Stimulated activated CD8-positive, alpha-beta memory T cell treated with anti-CD3 and anti-CD28 coated beads, Interleukin-2, amount 100 ng/mL, for 48 hours (primary cell): ENCODE data around the gene TRPC1.
"Not testable (repeated sequence)": the region's sequence is repeated elsewhere in the genome, so short reads cannot be mapped to it uniquely, and the experiment has no call there.

Source experiments
- DNase-seq, 2 donors: peaks; one replicate each; pipeline ENCODE4 v3.0.0-alpha.2; 2020; ENCODE audit warnings: low read depth in 2 of 2

TRPC1 gene

DNA sequence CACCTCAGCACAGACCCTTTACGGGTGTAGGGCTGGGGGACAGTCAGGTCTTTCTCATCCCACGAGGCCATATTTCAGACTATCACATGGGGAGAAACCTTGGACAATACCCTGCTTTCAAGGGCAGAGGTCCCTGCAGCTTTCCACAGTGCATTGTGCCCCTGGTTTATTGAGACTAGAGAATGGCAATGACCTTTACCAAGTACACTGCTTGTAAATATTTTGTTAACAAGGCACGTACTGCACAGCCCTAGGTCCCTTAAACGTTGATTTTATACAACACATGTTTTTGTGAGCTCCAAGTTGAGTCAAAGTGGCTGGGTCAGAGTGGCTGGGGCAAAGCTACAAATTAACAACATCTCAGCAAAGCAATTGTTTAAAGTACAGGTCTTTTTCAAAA is 28.8 kb downstream of the TRPC1 start:
- not testable (repeated sequence) for DNase-seq

- no peak for DNase-seq
Observed at GRCh38 chr3:142754494-142754893, 30.7 kb downstream of the TRPC1 start.

GRCh38 chr3:142768338-142768737 is 44.5 kb downstream of the TRPC1 start:
- DNase-seq = no peak

DNA sequence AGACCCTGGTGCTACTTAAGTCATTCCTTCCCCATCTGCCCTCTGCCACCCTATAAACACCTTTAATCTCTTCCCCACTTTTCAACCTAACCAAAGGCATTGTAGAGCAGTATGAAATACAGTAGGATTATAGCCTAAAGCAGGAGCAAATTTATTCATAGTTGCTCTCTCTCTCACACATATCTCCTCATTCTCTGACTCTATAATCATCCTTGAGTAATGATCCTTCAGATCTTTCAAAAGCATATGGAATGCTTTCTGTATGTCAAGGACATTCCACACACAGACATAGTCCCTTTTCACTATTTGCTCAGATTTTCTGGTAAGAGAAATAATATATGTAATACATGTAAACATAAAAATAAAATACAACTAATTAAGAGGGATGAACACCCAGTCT is 54.1 kb downstream of the TRPC1 start:
- no peak for DNase-seq

DNA sequence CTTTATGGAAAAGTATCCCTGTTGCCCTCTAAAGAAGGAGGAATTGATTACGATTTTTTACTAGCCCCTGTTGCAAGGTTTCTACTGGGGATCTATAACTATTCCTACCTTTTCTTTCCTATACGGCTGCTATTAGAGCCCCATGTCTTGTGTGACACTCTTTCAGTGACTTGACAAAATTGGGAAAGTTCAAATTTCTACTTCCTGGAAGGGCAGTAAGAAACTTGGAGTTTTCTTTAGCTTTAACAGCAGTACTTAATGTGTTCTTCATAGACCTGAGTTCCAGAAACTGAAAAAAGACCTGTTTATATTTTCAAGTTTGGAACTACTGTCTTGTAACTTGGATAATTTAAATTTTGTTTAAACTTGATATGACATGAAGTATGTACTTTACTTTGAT is 54.7 kb downstream of the TRPC1 start:
- DNase-seq = no peak

DNA sequence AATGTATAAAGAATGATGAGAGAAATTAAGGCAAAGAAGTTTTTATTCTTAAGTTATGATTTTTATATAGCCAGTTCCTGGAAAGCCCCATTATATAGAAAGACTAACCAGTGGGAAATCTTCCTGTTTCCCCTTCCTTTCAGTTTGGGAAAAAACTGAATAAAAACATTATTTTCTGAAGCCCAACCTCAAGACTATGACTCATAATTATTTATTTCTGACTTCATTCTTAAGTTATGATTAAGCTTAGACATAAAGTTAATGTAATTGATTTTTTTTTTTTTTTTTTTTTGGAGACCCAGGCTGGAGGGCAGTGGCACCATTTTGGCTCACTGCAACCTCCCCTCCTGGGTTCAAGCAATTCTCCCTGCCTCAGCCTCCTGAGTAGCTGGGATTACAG is 55.8 kb downstream of the TRPC1 start:
- no peak for DNase-seq

DNA sequence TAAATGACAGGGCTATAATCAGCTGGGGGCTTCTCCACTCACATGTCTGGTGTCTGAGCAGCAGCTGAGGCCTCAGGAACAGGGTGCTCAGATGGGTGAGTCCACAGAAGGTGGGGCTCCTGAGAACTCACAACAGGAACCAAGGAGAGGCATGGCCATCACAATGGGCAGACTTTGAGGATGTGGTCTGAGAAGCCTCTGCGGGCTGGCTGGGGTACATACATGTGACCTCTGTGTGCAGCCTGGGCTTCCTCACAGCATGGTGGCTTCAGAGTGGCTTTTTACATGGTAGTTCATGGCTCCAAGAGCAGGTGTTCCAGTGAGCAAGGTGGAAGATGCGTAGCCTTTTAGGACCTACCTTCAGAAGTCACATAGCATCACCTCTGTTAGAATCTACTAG is 58.8 kb downstream of the TRPC1 start:
- no peak for DNase-seq

GRCh38 chr3:142784228-142784627 is 60.4 kb downstream of the TRPC1 start:
- no peak for DNase-seq

- DNase-seq = no peak
Observed at GRCh38 chr3:142785996-142786395, 62.2 kb downstream of the TRPC1 start.

DNA sequence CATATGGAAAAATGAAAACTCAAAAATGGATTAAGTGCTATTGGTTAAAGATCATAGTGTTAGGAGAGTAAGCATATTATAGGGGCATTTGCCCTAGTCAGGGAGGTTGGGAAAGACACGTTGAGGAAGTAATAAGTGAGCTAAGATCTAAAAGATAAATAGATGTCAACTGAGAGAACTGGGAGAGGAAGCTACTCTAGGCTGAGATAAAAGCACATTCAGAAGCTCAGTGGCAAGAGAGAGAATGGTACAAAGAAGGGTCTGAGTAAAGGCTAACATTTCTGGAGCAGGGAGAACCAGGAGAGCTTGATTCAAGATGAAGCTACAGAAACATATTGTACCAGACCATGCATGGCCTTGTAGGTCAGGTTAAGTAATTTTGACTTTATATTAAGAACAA is 63.9 kb downstream of the TRPC1 start:
- no peak for DNase-seq

GRCh38 chr3:142794508-142794907 is 70.7 kb downstream of the TRPC1 start:
- DNase-seq = no peak

DNA sequence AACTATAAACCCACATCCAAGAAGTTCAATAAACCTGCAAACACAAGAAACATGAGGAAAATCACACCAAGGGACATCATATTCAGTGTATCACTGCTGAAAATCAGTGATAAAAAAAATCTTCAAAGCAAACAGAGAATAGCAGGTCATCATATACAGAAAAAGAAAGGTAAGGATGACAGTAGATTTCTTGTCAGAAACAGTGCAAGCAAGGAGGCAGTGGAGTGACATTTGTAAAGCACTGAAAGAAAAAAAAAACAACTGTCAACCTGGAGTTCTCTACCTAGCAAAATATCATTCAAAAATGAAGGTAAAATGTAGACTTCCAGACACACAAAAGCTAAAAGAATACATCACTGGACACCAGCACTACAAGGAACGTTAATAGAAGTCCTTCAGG is 71.5 kb downstream of the TRPC1 start:
- no peak for DNase-seq

- no peak for DNase-seq
Observed at GRCh38 chr3:142796823-142797222, 73.0 kb downstream of the TRPC1 start.

GRCh38 chr3:142801746-142802145 is 77.9 kb downstream of the TRPC1 start:
- no peak for DNase-seq

GRCh38 chr3:142802891-142803290 is 79.1 kb downstream of the TRPC1 start:
- DNase-seq = no peak

GRCh38 chr3:142808103-142808917 is 84.5 kb downstream of the TRPC1 start:
- DNase-seq = no peak

- DNase-seq = no peak
Observed at GRCh38 chr3:142809259-142809658, 85.4 kb downstream of the TRPC1 start.

DNA sequence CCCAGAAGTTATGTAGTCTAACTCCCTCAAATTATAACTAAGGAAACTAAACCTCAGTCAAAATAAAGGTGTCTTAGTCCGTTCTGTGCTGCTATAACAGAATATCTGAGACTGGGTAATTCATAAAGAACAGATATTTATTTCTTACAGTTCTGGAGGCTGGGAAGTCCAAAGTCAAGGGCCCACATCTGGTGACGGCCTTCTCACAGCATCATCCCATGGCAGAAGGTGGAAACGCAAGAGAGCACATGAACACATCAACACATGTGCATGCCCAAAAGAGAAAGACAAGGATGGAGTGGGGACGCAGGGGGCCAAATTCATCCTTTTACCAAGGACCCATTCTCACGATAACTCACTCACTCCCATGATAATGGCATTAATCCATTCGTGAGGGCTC is 92.0 kb downstream of the TRPC1 start:
- no peak for DNase-seq

DNA sequence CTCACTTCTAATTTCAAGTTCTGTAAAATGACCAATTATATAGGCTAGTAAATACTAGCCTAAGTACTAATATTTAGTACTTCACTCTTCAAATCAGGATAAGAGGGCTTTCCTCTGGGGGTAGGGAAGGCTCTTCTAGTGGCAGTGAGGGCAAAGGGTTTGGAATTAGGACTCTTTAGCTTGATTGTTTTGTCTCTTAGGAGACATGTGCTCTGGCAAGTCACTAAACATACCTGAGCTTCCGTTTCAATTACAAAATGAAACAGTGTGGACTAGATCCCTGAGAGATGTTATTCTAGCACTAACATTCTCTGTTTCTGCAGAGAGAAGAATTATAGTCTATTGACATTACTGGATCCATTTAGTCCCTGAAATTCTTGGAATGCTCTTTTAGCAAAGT is 93.5 kb downstream of the TRPC1 start:
- no peak for DNase-seq

- DNase-seq = no peak
Observed at GRCh38 chr3:142817897-142818296, 94.1 kb downstream of the TRPC1 start.

GRCh38 chr3:142818651-142819050 is 94.8 kb downstream of the TRPC1 start:
- no peak for DNase-seq

DNA sequence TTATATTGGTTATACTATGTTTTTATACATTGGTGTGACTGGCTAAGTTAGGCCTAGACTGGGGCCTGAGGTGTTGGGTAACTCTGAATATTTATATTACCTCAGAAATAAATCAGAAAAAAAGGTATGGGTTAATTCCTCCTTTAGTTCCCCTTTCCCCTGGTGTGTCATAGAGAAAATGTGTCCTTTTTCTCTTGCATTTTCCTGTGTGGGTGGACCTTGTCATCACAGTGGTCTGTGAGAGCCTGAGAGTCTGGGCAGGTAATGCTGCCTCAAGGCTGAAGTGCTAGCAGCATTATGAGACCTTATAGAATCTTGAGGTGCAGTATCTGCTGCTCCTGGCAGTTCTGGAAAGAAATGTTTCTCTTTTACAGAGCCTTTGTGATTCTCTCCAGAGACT is 95.3 kb downstream of the TRPC1 start:
- no peak for DNase-seq

DNA sequence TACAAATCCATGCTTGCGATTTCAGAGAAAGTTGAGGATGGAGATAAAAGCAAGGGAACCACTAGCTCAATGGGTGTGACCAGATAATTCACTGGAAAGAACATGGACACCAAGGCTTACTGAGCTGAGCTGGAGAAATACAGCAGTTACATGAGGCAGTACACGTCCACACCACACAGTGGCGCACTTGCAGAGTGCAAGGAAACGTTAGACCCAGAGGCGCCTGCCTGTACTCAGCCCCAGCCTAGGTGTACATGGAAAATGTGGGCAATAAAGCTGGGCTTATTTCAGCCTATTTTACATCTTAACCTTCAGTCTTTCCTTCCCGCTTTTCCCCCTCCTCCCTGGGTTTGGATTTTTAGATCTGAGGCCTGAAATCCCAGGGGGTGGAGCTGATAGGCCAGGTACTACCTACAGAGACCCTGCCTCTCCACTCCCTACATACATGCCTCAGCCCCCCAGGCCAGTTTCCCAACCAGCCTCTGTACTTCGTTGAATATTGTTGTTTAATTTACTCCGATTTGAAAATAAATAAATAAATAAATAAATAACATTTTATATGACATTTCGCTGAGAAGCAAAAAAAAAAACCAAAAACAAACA is 105.0 kb downstream of the TRPC1 start:
- DNase-seq = peak; percentile 47 to 61

DNA sequence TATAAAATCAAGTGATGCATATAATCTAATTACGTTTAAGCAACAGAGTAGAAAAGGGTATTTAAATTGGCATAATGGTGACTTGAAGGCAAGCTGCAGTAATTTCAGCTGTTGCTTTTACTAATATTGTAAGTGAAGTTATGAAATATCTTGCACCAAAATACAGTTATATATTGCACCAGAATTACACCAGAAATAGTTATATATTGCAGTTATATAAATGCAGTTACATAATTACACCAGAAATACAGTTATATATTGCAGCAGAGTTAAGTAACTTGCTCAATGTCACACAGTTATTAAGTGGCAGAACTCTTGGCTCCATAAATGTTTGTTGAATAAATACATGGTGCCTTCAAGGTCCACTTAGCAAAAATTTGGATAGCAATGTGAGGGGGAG is 113.7 kb downstream of the TRPC1 start:
- DNase-seq = no peak
